NCI-H2196 treated with DMSO at 0.1 percent for 48 hours (cell line): ENCODE results near the gene IL1RAPL2.
"Not testable (repeated sequence)": the region's sequence is repeated elsewhere in the genome, so short reads cannot be mapped to it uniquely, and the experiment has no call there.

ENCODE experiments used
- DNase-seq: peaks from one replicate; lab custom pipeline; 2025; ENCODE audit not compliant: unreplicated experiment; lab: John Stamatoyannopoulos, UW

The IL1RAPL2 gene

GRCh38 chrX:105006996-105007395 is 441.0 kb downstream of the IL1RAPL2 start:
- no peak for DNase-seq

GRCh38 chrX:105013719-105014118 is 447.7 kb downstream of the IL1RAPL2 start:
- no peak for DNase-seq

GRCh38 chrX:105017641-105018040 is 451.6 kb downstream of the IL1RAPL2 start:
- DNase-seq: no peak

- DNase-seq: no peak
These were observed 452.9 kb downstream of the IL1RAPL2 start for GRCh38 chrX:105018865-105019264.

GRCh38 chrX:105028962-105029361 is 463.0 kb downstream of the IL1RAPL2 start:
- not testable (repeated sequence) for DNase-seq

- no peak for DNase-seq
These were observed 472.8 kb downstream of the IL1RAPL2 start for GRCh38 chrX:105038672-105039328.

- DNase-seq: no peak
These were observed 484.9 kb downstream of the IL1RAPL2 start for GRCh38 chrX:105050921-105051320.

- DNase-seq: no peak
These were observed 485.4 kb downstream of the IL1RAPL2 start for GRCh38 chrX:105051364-105051763.

GRCh38 chrX:105052926-105053325 is 486.9 kb downstream of the IL1RAPL2 start:
- no peak for DNase-seq

GRCh38 chrX:105063743-105064142 is 497.7 kb downstream of the IL1RAPL2 start:
- no peak for DNase-seq

- no peak for DNase-seq
These were observed 532.2 kb downstream of the IL1RAPL2 start for GRCh38 chrX:105098201-105098600.

- no peak for DNase-seq
These were observed 532.8 kb downstream of the IL1RAPL2 start for GRCh38 chrX:105098812-105099211.

- DNase-seq: no peak
These were observed 535.4 kb downstream of the IL1RAPL2 start for GRCh38 chrX:105101378-105101777.

GRCh38 chrX:105109936-105110335 is 543.9 kb downstream of the IL1RAPL2 start:
- no peak for DNase-seq

- DNase-seq: no peak
These were observed 548.6 kb downstream of the IL1RAPL2 start for GRCh38 chrX:105114554-105115130.

GRCh38 chrX:105115596-105116320 is 549.8 kb downstream of the IL1RAPL2 start:
- not testable (repeated sequence) for DNase-seq

GRCh38 chrX:105116486-105116885 is 550.5 kb downstream of the IL1RAPL2 start:
- DNase-seq: no peak

GRCh38 chrX:105117621-105118020 is 551.6 kb downstream of the IL1RAPL2 start:
- no peak for DNase-seq

GRCh38 chrX:105120463-105120862 is 554.5 kb downstream of the IL1RAPL2 start:
- DNase-seq: no peak

- no peak for DNase-seq
These were observed 555.2 kb downstream of the IL1RAPL2 start for GRCh38 chrX:105121186-105121585.

- DNase-seq: no peak
These were observed 560.2 kb downstream of the IL1RAPL2 start for GRCh38 chrX:105126201-105126600.

GRCh38 chrX:105134273-105134672 is 568.3 kb downstream of the IL1RAPL2 start:
- DNase-seq: no peak
